Left ventricle myocardium inferior (tissue), 1 donor: Measurements from ENCODE around the gene HEXD. TPM values are rescaled to one million over a fixed set of nuclear protein-coding genes. Genes with fewer than 3 reads are reported as not detected.

Experiments used
- DNase-seq: peaks from one replicate; pipeline ENCODE4 v3.0.0-alpha.2; 2020
- H3K27ac ChIP-seq: fragments of 200-600 bp; replicated peaks from 2 replicates; pipeline ENCODE4 v1.8.0; 2021
- H3K27me3 ChIP-seq: fragments of 200-600 bp; 2 replicates; pipeline ENCODE4 v1.8.0; 2021; ENCODE audit warnings: low read depth
- H3K36me3 ChIP-seq: fragments of 200-600 bp; 2 replicates; pipeline ENCODE4 v1.8.0; 2021
- H3K4me1 ChIP-seq: fragments of 200-600 bp; 2 replicates; pipeline ENCODE4 v1.8.0; 2021
- H3K4me3 ChIP-seq: fragments of 200-600 bp; 2 replicates; pipeline ENCODE4 v1.8.0; 2021; ENCODE audit warnings: mild to moderate bottlenecking, moderate library complexity
- H3K9me3 ChIP-seq: fragments of 200-600 bp; replicated peaks from 2 replicates; pipeline ENCODE4 v1.8.0; 2021
- CTCF ChIP-seq: fragments of 200-600 bp; IDR thresholded peaks from 2 replicates; pipeline ENCODE4 v1.8.0; 2021; ENCODE audit warnings: antibody characterized with exemption, mild to moderate bottlenecking, borderline replicate concordance
- intact Hi-C: fragments of 100-400 bp; cut with micrococcal nuclease; formaldehyde crosslinking; loops from one replicate; pipeline ENCODE4 v1.11.0; 2022
- total RNA-seq: library from RNA; stranded (reverse); fragmentation: NEBNext Ultra II Directional; extraction: Animal tissue kit (Norgen Biotek cat#: 25700); gene quantifications from one replicate; pipeline ENCODE4 v1.2.1, GENCODE V29; 2021
- donor health status: DM: no; HTN: yes; CAD: no; lungs with severe emphysema.

HEXD gene
- total RNA-seq, 1 donor from 2014 or later = 14.1 TPM

- H3K4me1 ChIP-seq = no peaks in the 10 kb centered on the region
- no peak for TF ChIP-seq CTCF
- no peak overlapping the region for H3K27ac ChIP-seq
- no peak for DNase-seq
- peaks cover 17% of the 10 kb centered on the region for H3K36me3 ChIP-seq
- H3K9me3 ChIP-seq = no peaks in the 10 kb centered on the region
- no peaks in the 10 kb centered on the region for H3K27me3 ChIP-seq
- intact Hi-C loops = no loop called here
- H3K4me3 ChIP-seq = no peak overlapping the region
These were observed 15.5 kb downstream of the HEXD start for GRCh38 chr17:82433560-82434215.

- Histone ChIP-seq H3K9me3 (no peaks in the 10 kb centered on the region), H3K4me3 (no peak overlapping the region), H3K36me3 (peaks cover 17% of the 10 kb centered on the region), H3K4me1 (no peaks in the 10 kb centered on the region), H3K27me3 (no peaks in the 10 kb centered on the region), H3K27ac (no peak overlapping the region)
- no peak for DNase-seq
- no peak for TF ChIP-seq CTCF
- intact Hi-C loops = no loop called here
These were observed 16.0 kb downstream of the HEXD start for GRCh38 chr17:82434216-82434565.

GRCh38 chr17:82435103-82435502 is 17.0 kb downstream of the HEXD start:
- Histone ChIP-seq H3K36me3 (peaks cover 17% of the 10 kb centered on the region), H3K27me3 (no peaks in the 10 kb centered on the region), H3K27ac (no peak overlapping the region), H3K4me1 (no peaks in the 10 kb centered on the region), H3K4me3 (no peak overlapping the region), H3K9me3 (no peaks in the 10 kb centered on the region)
- intact Hi-C loops = no loop called here
- TF ChIP-seq CTCF = no peak
- DNase-seq = no peak

GRCh38 chr17:82435601-82436583 is 17.7 kb downstream of the HEXD start:
- Histone ChIP-seq H3K27me3 (no peaks in the 10 kb centered on the region), H3K27ac (no peak overlapping the region), H3K36me3 (peaks cover 17% of the 10 kb centered on the region), H3K4me3 (no peak overlapping the region), H3K9me3 (no peaks in the 10 kb centered on the region), H3K4me1 (no peaks in the 10 kb centered on the region)
- DNase-seq = no peak
- TF ChIP-seq CTCF = no peak
- intact Hi-C loops = no loop called here

GRCh38 chr17:82436601-82437324 is 18.6 kb downstream of the HEXD start:
- Histone ChIP-seq H3K9me3 (no peaks in the 10 kb centered on the region), H3K4me3 (no peak overlapping the region), H3K4me1 (no peaks in the 10 kb centered on the region), H3K27ac (no peak overlapping the region), H3K27me3 (no peaks in the 10 kb centered on the region), H3K36me3 (peaks cover 17% of the 10 kb centered on the region)
- intact Hi-C loops = no loop called here
- TF ChIP-seq CTCF = no peak
- no peak for DNase-seq
